Eye (tissue), 1 donor: ENCODE results near the gene SHF.

Experiments used
- DNase-seq: peaks from one replicate; pipeline ENCODE4 v3.0.0-alpha.2; 2015

Gene SHF

DNA sequence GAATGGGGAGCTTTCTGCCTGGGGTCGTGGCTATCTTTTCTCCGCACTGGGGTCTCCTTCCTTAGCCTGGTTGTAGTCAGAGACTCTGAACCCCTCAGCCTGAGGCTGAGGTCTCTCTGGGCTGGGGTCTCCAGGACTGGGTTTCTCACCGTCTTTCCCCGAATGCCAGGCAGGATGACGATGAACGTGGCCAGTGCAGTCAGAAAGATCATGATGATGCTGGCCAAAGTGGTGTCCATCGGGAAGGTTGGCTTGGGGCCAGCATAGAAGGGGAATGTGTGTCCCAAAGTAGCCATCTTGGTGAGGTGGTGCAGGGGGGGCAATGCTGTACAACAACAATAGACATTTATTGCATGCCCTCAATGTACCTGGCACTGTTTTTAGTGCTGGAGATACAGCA is 65.0 kb downstream of the SHF start:
- DNase-seq: no peak

- no peak for DNase-seq
These were observed 65.9 kb downstream of the SHF start for GRCh38 chr15:45121706-45122417.

- DNase-seq: no peak
These were observed 66.7 kb downstream of the SHF start for GRCh38 chr15:45121020-45121419.

DNA sequence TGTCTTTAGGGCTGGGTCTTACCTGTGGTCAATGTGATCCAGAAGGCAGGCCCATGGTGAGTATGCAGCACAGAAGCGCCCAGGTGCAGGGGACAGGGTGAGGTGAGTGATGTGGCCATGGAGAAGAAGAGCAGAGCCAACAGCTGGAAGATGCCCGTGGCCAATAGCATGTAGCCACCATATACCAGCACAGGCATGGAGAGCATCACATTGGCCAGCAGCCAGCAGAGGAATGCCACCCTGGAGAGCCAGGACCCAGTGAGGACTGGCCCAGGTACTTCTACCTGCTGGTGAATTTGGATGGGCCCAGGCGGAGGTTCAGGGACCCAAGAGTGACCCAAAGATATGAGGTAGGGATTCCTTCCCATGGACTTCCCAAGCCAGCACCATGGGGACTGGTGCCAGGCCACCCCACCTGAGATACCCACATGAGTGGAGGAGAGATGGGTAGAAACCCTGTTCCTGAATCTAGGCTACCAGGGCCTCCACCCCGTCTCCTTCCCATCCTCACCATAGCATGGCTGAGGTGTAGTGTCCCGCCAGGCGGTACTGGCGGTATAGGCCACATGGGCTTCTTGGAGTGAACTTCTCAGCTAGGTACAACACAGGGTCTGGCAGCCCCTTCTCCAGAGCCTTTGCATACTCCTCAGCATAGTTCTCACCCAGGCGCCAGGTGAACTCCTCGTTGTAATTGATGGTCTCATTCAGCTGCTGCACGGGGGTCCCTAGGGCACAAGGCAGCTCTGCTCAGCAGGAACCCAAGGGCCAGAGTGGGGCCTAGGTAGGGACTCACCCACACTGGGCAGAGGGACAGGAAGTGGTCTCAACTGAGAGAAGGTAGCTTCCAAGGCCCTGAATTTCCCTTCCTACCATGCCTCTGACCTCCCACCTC is 67.4 kb downstream of the SHF start:
- no peak for DNase-seq

DNA sequence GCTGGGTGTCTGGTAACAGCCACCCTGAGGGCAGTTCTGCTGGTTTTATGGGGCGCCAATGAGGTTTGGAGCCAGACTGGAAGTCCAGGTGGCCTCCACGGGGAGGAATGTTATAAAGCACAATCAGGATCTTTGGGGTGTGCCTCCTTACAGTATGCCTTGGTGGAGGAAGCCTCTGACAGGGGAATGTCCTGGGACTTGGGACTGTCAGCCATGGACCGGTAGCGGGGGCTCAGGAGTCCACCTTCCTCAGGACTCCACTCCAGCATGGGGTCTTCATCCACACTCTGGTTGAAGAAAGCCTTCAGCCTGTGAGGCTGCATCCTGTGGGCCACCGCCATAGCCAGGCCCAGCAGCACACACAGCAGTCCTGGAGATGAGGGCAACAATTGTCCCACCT is 68.8 kb downstream of the SHF start:
- DNase-seq: no peak

DNA sequence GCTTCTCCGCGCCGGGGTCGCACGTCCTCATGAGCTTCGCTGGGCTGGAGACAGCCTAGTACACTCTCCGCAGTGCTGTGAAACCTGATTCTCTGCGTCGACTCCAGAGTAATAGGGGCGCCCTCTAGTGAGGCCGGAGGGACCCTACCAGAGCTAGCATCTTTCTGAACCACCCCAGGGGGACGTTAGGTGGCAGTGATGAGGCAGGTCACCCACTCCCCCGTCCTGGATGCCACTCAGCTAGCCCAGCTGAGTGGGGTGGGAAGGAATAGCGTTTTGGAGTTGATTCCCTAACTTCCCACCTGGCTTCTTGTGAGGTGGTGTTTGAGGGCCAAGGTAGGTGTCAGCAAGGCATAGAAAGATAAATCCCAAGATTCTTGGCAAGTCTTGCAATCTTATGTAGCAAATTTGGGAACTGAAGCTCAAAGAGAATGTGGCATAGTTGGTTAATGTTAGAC is 69.6 kb downstream of the SHF start:
- peak; percentile 98 for DNase-seq

- DNase-seq: no peak
These were observed 70.2 kb downstream of the SHF start for GRCh38 chr15:45117308-45118130.
